Measurements from ENCODE around the gene YTHDF1. TPM values are rescaled to one million over a fixed set of nuclear protein-coding genes. Genes with fewer than 3 reads are reported as not detected.

YTHDF1 gene
- total RNA-seq, 1 experiment from 2014 or later = 85.4 TPM

DNA sequence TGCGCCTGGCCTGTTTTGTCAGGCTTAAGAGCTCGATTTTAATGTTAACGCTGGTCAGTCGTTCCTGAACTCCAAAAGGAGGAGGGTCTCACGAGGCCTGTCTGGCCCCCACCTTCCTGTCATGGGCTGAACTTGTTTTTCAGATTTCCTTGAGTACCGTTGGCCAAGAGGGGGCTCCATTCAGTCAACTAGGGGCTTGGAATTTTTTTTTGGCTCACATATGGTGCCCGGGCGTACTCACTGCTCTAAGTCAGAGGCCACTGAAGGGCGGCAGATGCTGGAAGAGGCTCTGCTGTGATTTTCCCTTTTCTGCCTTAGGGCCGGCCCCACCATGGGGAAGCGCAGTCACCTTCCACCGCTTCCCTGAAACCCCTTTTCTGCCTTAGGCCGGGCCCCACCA is 12.9 kb upstream of the YTHDF1 start:
- Histone ChIP-seq H3K18ac (ENCODE audit: insufficient read length, low read depth, low read length) (no peak overlapping the region), H2BK15ac (ENCODE audit: low read depth, low read length) (no peak overlapping the region), H4K5ac (ENCODE audit: insufficient read length, low read depth, low read length) (no peak overlapping the region), H2AK5ac (ENCODE audit: insufficient read length, low read length) (no peak overlapping the region), H4K20me1 (ENCODE audit: control insufficient read depth, insufficient read depth, insufficient read length) (no peaks in the 10 kb centered on the region), H3K79me2 (ENCODE audit: insufficient read depth, low read length) (no peaks in the 10 kb centered on the region), H2AFZ (ENCODE audit: low read length) (no peak overlapping the region), H3K9ac (ENCODE audit: extremely low read depth, insufficient read length, low read length) (no peak overlapping the region), H3K79me1 (ENCODE audit: insufficient read depth, low read depth, low read length, poor library complexity, severe bottlenecking) (no peaks in the 10 kb centered on the region), H2BK20ac (ENCODE audit: low read depth, low read length, poor library complexity, severe bottlenecking) (no peak overlapping the region), H3K23me2 (ENCODE audit: insufficient read length, low read depth, low read length, poor library complexity, severe bottlenecking) (no peaks in the 10 kb centered on the region), H3K9me3 (ENCODE audit: control insufficient read depth, low read depth, low read length) (no peaks in the 10 kb centered on the region), H3K56ac (ENCODE audit: insufficient read length, low read depth, low read length) (no peak overlapping the region), H2BK120ac (ENCODE audit: low read depth, low read length, poor library complexity, severe bottlenecking) (no peak overlapping the region), H3T11ph (ENCODE audit: low read length) (no peak overlapping the region), H2BK12ac (ENCODE audit: insufficient read length, low read depth, low read length) (no peak overlapping the region), H4K8ac (replicated peaks; ENCODE audit: insufficient read length, low read depth, low read length) (no peak overlapping the region), H4K91ac (ENCODE audit: insufficient read length, low read depth, low read length) (no peak overlapping the region), H3K27ac (ENCODE audit: insufficient read length, low read depth, low read length) (no peak overlapping the region), H3K23ac (ENCODE audit: insufficient read length, low read depth, low read length) (no peak overlapping the region), H3K14ac (ENCODE audit: insufficient read depth, low read length) (no peak overlapping the region; the same call in 1 of the 2 replicates), H3K27me3 (ENCODE audit: insufficient read depth, low read length) (no peaks in the 10 kb centered on the region), H2BK5ac (ENCODE audit: insufficient read length, low read length) (no peak overlapping the region), H3K4me2 (ENCODE audit: insufficient read depth, insufficient read length, low read length) (no peak overlapping the region), H3K4me1 (ENCODE audit: insufficient read depth, low read length) (no peaks in the 10 kb centered on the region; the same call in 1 of the 2 replicates), H3K4ac (ENCODE audit: low read depth, low read length) (no peak overlapping the region)
- DNase-seq = no peak
- TF ChIP-seq, protein P1, sequence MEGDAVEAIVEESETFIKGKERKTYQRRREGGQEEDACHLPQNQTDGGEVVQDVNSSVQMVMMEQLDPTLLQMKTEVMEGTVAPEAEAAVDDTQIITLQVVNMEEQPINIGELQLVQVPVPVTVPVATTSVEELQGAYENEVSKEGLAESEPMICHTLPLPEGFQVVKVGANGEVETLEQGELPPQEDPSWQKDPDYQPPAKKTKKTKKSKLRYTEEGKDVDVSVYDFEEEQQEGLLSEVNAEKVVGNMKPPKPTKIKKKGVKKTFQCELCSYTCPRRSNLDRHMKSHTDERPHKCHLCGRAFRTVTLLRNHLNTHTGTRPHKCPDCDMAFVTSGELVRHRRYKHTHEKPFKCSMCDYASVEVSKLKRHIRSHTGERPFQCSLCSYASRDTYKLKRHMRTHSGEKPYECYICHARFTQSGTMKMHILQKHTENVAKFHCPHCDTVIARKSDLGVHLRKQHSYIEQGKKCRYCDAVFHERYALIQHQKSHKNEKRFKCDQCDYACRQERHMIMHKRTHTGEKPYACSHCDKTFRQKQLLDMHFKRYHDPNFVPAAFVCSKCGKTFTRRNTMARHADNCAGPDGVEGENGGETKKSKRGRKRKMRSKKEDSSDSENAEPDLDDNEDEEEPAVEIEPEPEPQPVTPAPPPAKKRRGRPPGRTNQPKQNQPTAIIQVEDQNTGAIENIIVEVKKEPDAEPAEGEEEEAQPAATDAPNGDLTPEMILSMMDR (conservative IDR thresholded peaks at IDR 0.05) = peak; percentile 34; the same call in 1 of the 3 replicates
- H3K9me3 Mint-ChIP-seq = no peaks in the 10 kb centered on the region; a peak in 1 of 5 replicates
- H3K27ac Mint-ChIP-seq = peak overlapping the region in 1 of 3 experiments; percentile 55; a peak in 2 of 7 replicates
- H3K4me1 Mint-ChIP-seq = peaks cover 29 to 68% of the 10 kb centered on the region in 2 experiments
- H3K4me3 Mint-ChIP-seq = peak overlapping the region in 1 of 2 experiments; percentile 38; a peak in 1 of 5 replicates
- no peaks in the 10 kb centered on the region for H3K36me3 Mint-ChIP-seq (ENCODE audit: insufficient read depth in 1 of 3, low read depth in 3 of 3)
- peaks cover 18% of the 10 kb centered on the region for H3K27me3 Mint-ChIP-seq (ENCODE audit: low read depth)
- WGBS (ENCODE audit: extremely low coverage, insufficient read length, low lambda C conversion rate) = no CpG with 5 or more reads among the region's 13 CpGs
